ENCODE data around the gene PVALB.

DNA sequence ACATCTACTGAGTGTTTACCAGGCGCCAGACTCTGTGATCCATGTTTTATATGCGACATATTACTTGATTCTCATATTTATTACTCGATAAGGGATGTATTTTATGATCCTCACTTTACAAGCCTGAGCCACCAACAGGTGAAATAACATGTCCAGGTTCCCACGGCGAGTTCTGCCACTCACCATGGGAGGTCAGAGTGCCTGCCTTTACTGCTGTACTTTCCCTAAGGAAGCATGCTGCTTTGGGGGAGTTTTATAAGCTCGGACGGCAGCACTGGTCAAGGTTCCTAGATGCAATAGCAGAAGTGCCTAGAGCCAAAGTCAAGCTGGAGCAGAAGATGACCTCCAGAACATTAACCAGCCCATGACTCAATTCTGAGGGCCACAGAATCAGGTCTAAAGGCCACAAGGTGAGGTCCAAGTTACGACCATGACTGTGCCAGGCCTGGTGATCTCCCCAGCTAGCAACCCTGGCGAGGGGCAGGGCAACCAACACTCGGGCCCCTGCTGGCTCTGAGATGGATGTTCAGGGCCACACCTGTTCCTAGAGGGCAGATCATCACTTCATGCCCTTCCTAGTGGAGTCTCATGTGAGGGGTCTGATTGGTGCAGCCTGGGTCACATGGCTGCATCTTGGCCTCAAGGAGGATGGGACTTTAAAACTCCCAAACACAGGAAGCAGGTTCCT lies 55.1 kb downstream of the PVALB start:
- no peak for TF ChIP-seq PML (IDR thresholded peaks at IDR 0.05; ENCODE audit: low read length)
- TF ChIP-seq HNRNPUL1 (IDR thresholded peaks at IDR 0.05; ENCODE audit: low read length): no peak
- no peak for TF ChIP-seq PRPF4 (IDR thresholded peaks at IDR 0.05; ENCODE audit: insufficient read depth, low read depth, low read length, poor library complexity, severe bottlenecking)
- TF ChIP-seq, protein P1, sequence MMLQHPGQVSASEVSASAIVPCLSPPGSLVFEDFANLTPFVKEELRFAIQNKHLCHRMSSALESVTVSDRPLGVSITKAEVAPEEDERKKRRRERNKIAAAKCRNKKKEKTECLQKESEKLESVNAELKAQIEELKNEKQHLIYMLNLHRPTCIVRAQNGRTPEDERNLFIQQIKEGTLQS (IDR thresholded peaks at IDR 0.05): no peak
- TF ChIP-seq, protein P1 (CRISPR knock-in tag; conservative IDR thresholded peaks at IDR 0.05): no peak
- TF ChIP-seq EP300 (IDR thresholded peaks at IDR 0.05; ENCODE audit: low read length): no peak

Measured in K562 (cell line).